Activated CD4-positive, alpha-beta T cell treated with anti-CD3 and anti-CD28 coated beads, Interleukin-2, amount 50 U/mL, for 4 hours (primary cell): ENCODE measurements around the gene EXOC3.
"Not testable (repeated sequence)": the region's sequence is repeated elsewhere in the genome, so short reads cannot be mapped to it uniquely, and the experiment has no call there.

Source experiments
- DNase-seq, 2 experiments: peaks; one replicate each; pipeline ENCODE4 v3.0.0-alpha.2; 2020

Gene EXOC3

DNA sequence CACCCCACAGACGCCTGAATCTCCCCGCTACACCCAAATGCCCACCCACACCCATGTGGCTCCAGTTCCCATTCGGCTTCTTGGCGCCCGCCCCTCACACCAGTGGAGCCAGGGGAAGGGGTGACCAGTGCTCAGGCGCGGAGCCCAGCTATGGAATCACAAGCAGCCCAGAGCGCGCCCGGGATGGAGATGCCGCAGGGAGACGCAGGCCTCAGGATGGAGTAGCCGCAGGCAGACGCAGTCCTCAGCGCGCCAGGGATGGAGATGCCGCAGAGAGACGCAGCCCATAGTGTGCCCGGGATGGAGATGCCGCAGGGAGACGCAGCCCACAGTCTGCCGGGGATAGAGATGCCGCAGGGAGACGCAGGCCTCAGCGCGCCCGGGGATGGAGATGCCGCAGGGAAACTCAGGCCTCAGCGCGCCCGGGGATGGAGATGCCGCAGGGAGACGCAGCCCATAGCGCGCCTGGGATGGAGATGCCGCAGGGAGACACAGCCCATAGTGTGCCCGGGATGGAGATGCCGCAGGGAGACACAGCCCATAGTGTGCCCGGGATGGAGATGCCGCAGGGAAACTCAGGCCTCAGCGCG lies 65.1 kb downstream of the EXOC3 start:
- not testable (repeated sequence) for DNase-seq

GRCh38 chr5:509611-510185 lies 66.7 kb downstream of the EXOC3 start:
- no peak for DNase-seq

DNA sequence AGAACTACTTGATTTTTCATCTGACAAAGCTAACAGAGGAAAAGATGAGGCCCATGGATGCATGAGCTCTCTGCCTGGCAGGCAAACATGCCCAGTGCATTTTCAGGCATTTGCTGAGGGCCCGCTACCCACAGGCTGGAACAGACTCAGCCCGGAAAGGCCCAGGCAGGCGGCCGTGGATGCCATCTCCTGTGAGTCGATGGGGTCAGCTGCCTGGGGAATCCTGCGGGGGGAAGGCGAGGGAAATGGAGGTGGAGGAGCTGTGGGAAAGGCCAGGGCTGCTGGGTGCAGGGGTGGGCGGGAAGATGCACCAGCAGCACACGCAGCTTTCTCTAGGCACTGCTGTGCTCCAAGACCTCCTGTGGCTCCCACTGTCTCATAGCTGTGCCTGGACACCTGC lies 67.5 kb downstream of the EXOC3 start:
- no peak for DNase-seq

DNA sequence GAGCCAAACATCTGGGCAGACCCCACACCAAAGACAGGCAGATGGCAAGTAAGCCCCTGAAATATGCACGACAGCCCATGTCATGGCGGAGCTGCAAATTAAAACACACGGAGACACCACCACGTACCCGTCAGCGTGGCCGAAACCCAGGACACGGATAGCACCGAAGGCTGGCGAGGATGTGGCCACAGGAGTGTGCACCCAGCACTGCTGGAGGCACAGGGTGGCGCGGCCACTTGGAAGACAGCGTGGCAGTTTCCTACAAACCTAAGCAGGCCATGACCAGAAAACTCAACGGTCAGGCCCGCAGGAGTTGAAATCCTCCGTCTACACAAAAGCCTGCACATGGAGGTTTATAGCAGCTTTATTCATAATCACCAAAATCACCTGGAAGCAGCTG lies 68.5 kb downstream of the EXOC3 start:
- no peak for DNase-seq

DNA sequence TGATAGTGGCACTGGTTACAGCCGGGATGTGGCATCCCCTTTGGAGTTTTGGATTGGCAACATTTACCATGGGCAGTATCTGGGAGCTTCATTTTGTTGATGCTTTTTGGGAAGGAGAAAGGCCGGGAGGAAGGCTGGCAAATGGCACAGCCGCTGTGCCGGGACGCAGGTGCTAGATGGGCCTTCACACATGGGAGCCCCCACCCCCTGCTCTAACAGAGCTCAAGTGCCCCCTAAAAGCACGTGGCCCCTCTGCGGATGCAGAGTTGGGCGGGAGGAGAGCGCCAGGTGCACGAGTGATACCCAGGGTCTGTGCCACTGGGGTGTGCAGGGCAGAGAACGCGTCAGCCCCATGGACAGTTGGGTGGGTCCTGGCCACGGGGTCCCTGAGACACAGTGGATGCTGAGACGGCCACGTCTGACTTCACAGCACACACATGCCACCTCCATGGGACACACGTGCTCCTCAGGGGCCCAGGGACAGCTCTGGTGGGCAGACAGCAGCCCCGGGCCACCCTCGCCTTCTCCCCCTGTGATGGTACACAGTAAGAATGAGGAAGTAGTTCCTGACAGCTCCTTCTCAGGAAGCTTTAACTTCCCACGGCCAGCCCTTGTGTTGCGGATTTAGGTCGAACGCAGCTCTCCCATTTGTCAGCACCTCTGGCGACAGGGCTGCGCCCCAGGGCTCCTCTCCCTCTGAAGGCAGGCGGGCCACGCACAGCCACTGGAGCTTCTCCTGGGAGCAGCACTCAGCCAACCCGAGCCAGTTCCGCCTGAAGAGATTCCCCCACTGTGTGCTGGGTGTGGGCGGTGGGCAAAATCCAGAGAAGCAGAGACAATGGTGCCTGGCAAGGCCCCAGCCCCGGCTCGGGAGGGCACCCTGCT lies 70.5 kb downstream of the EXOC3 start:
- DNase-seq, result no peak

GRCh38 chr5:514101-514485 lies 71.1 kb downstream of the EXOC3 start:
- no peak for DNase-seq

DNA sequence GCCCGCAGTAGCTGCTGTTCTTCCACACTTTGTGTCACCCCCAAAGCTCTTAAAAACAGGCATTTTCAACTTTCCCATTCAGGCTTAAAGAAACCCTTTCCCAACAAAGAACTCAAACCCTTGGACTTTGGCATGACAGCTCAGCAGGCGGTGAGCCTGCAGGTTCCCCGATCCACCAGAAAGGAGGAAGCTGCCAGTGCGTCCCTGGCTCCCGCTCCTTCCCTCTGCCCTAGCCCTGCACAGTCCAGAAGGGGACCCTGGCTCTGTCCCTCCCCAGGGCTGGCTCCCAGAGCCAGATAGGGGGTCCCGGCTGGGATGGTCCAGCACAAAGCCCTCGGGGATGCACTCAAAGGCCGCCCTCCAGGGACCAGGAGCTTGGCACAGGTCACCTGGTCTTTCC lies 71.7 kb downstream of the EXOC3 start:
- DNase-seq, result no peak

DNA sequence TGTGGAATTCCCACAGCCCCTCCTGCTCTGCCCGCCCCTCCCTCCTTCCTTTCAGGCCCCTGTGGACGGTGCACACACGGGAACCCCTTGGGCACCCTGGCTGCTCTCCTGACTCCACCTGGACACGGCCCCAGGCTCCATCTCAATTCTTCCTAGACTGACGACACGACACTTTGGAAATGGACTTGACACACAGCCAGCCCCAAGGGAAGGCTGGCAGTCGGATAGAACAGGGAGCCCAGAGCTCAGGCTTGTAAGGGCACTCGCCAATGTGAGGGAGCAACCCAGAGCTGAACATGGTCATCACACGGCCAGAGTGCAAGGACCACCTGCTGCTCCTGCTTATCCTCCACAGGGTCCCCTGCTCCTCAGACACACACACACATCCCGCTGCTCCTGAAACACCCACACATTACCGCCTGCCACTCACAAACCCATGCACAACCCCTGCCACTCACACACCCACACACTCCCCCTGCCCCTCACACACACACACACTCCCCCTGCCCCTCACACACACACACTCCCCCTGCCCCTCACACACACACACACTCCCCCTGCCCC lies 72.4 kb downstream of the EXOC3 start:
- DNase-seq, result no peak

DNA sequence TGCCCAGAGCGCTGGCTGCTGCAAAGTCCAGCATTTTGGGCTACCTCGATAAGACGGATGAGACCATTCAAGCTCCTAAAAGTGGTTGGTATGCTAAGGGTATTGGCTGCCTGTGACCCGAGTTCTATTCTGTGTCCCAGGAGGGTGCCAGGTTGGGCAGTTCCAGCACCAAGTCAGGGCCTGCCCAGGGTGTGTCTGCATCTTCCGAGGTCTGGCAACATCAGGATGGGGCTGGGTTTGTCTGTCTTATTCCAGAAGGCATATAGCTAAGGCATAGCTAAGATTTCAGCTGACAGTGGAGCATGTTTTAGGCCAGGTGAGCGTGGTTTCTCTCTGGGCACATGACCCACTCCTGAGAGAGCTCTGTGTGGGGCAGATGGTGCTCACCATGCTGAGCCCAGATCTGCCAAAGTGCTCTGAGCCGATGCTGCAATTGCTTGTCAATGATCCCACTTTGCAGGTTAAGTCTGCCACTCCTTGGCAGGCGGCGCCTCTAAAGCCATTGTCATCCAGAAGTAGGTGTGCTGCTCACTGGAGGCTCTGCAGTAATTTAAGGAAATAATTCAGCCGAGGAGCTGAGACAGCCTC lies 73.5 kb downstream of the EXOC3 start:
- no peak for DNase-seq
